Measurements from ENCODE around the gene KLK12. TPM values are rescaled to one million over a fixed set of nuclear protein-coding genes. Genes with fewer than 3 reads are reported as not detected.

Gene KLK12
- total RNA-seq, 1 donor from 2014 or later: not detected

- no peak for TF ChIP-seq CTCF (IDR thresholded peaks at IDR 0.05)
- Mint-ChIP-seq H3K4me1 (ENCODE audit: unreplicated experiment) (no peaks in the 10 kb centered on the region), H3K36me3 (ENCODE audit: unreplicated experiment) (no peaks in the 10 kb centered on the region), H3K27me3 (ENCODE audit: unreplicated experiment) (no peaks in the 10 kb centered on the region), H3K9me3 (ENCODE audit: unreplicated experiment) (peaks cover 5% of the 10 kb centered on the region), H3K27ac (ENCODE audit: unreplicated experiment) (no peak overlapping the region), H3K4me3 (ENCODE audit: unreplicated experiment) (no peak overlapping the region)
- no peak for DNase-seq (ENCODE audit: extremely low spot score, unreplicated experiment)
Measured at GRCh38 chr19:51055866-51056265, 21.1 kb upstream of the KLK12 start.

DNA sequence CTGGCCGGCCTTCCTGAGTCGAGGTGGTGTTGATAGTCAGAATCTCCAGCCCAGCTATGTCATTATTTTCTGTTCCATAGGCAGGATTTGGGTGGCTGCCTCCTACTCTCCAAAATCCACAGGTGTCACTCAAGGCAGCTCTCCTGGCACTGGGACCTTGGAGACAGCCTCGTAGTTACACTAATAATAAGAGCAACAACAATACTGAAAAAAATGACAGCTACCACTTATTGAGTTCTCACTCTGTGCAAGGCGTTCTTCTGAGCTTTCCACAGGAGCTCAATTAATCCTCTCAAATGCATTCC is 12.2 kb upstream of the KLK12 start:
- TF ChIP-seq CTCF (IDR thresholded peaks at IDR 0.05): no peak
- Mint-ChIP-seq H3K9me3 (ENCODE audit: unreplicated experiment) (peaks cover 19% of the 10 kb centered on the region), H3K27me3 (ENCODE audit: unreplicated experiment) (no peaks in the 10 kb centered on the region), H3K27ac (ENCODE audit: unreplicated experiment) (no peak overlapping the region), H3K4me1 (ENCODE audit: unreplicated experiment) (no peaks in the 10 kb centered on the region), H3K4me3 (ENCODE audit: unreplicated experiment) (no peak overlapping the region), H3K36me3 (ENCODE audit: unreplicated experiment) (no peaks in the 10 kb centered on the region)
- DNase-seq (ENCODE audit: extremely low spot score, unreplicated experiment): no peak

GRCh38 chr19:51044327-51044726 is 9.5 kb upstream of the KLK12 start:
- H3K4me3 Mint-ChIP-seq (ENCODE audit: unreplicated experiment): no peak overlapping the region
- no peaks in the 10 kb centered on the region for H3K27me3 Mint-ChIP-seq (ENCODE audit: unreplicated experiment)
- no peak overlapping the region for H3K27ac Mint-ChIP-seq (ENCODE audit: unreplicated experiment)
- no peaks in the 10 kb centered on the region for H3K4me1 Mint-ChIP-seq (ENCODE audit: unreplicated experiment)
- no peaks in the 10 kb centered on the region for H3K36me3 Mint-ChIP-seq (ENCODE audit: unreplicated experiment)
- TF ChIP-seq CTCF (IDR thresholded peaks at IDR 0.05): no peak
- no peak for DNase-seq (ENCODE audit: extremely low spot score, unreplicated experiment)
- peaks cover 11% of the 10 kb centered on the region for H3K9me3 Mint-ChIP-seq (ENCODE audit: unreplicated experiment)

GRCh38 chr19:51043497-51043896 is 8.7 kb upstream of the KLK12 start:
- Mint-ChIP-seq H3K36me3 (ENCODE audit: unreplicated experiment) (no peaks in the 10 kb centered on the region), H3K27me3 (ENCODE audit: unreplicated experiment) (no peaks in the 10 kb centered on the region), H3K4me1 (ENCODE audit: unreplicated experiment) (no peaks in the 10 kb centered on the region), H3K9me3 (ENCODE audit: unreplicated experiment) (peaks cover 11% of the 10 kb centered on the region), H3K4me3 (ENCODE audit: unreplicated experiment) (no peak overlapping the region), H3K27ac (ENCODE audit: unreplicated experiment) (no peak overlapping the region)
- no peak for DNase-seq (ENCODE audit: extremely low spot score, unreplicated experiment)
- TF ChIP-seq CTCF (IDR thresholded peaks at IDR 0.05): no peak

DNA sequence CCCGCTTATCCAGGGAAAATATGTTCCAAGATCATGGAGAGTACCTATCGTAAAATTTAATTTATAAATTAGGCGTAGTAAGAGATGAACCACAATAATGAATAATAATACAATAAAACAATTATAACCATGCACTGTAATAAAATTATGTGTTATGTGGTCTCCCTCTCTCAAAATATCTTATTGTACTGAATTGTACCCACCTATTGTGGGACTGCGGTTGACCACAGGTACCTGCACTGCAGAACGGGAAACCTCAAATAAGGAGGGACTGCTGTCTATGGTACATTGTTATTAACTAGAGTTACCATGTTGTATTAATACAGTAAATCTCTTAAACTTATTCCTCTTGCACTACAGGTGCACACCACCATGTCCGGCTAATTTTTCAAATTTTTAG is 5.3 kb upstream of the KLK12 start:
- Mint-ChIP-seq H3K4me3 (ENCODE audit: unreplicated experiment) (no peak overlapping the region), H3K9me3 (ENCODE audit: unreplicated experiment) (peaks cover 10% of the 10 kb centered on the region), H3K36me3 (ENCODE audit: unreplicated experiment) (no peaks in the 10 kb centered on the region), H3K27ac (ENCODE audit: unreplicated experiment) (no peak overlapping the region), H3K27me3 (ENCODE audit: unreplicated experiment) (no peaks in the 10 kb centered on the region), H3K4me1 (ENCODE audit: unreplicated experiment) (no peaks in the 10 kb centered on the region)
- no peak for TF ChIP-seq CTCF (IDR thresholded peaks at IDR 0.05)
- no peak for DNase-seq (ENCODE audit: extremely low spot score, unreplicated experiment)
